ENCODE results near the gene NR2E3. TPM values are rescaled to one million over a fixed set of nuclear protein-coding genes. Genes with fewer than 3 reads are reported as not detected.

NR2E3 gene
- total RNA-seq, 1 experiment from 2014 or later = not detected

DNA sequence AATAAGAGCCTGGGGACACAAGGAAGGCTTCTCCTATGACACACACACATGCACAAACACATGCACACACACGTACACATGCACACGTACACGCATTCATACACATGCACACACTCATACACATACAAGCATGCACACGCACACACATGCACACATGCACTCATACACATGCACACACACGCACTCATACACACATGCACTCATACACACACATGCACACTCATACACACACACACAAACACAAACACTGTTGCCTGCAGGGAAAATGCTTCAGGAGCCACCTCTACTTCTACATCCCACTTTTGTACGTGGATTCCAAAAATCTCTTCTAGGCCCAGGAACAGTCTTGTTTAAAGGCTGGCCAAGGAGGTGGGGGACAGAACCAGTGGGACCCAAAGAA lies 20.7 kb upstream of the NR2E3 start:
- intact Hi-C loops (cut with micrococcal nuclease; ENCODE audit: unreplicated experiment) = no loop called here
- no peak for TF ChIP-seq EZH2 (IDR thresholded peaks at IDR 0.05; ENCODE audit: borderline replicate concordance, low read depth, low read length, poor library complexity, severe bottlenecking)
- no peak for TF ChIP-seq CTCF (conservative IDR thresholded peaks at IDR 0.05; ENCODE audit: low read depth, low read length)
- Histone ChIP-seq H3K36me3 (ENCODE audit: insufficient read depth, low read length, poor library complexity, severe bottlenecking) (no peaks in the 10 kb centered on the region), H3K27me3 (replicated peaks; ENCODE audit: insufficient read depth, low read depth, low read length, poor library complexity) (no peaks in the 10 kb centered on the region), H3K4me3 (ENCODE audit: low read depth, low read length, poor library complexity, severe bottlenecking) (no peak overlapping the region), H3K27ac (ENCODE audit: low read depth, low read length, poor library complexity, severe bottlenecking) (no peak overlapping the region), H3K9me3 (ENCODE audit: low read depth, low read length, poor library complexity, severe bottlenecking) (no peaks in the 10 kb centered on the region), H3K4me1 (ENCODE audit: insufficient read depth, low read length, poor library complexity, severe bottlenecking) (no peaks in the 10 kb centered on the region)
- ChIA-PET POLR2A (ENCODE audit: low non-redundant PET) (no interaction called here), CTCF (no interaction called here)
- no peak for DNase-seq (ENCODE audit: low spot score)
- BruUV-seq (replicated peaks) = no TSS peak

GRCh38 chr15:71790081-71790480 lies 20.3 kb upstream of the NR2E3 start:
- DNase-seq (ENCODE audit: low spot score) = no peak
- ChIA-PET CTCF (no interaction called here), POLR2A (ENCODE audit: low non-redundant PET) (no interaction called here)
- TF ChIP-seq CTCF (conservative IDR thresholded peaks at IDR 0.05; ENCODE audit: low read depth, low read length) (no peak), EZH2 (IDR thresholded peaks at IDR 0.05; ENCODE audit: borderline replicate concordance, low read depth, low read length, poor library complexity, severe bottlenecking) (no peak)
- H3K27me3 ChIP-seq (replicated peaks; ENCODE audit: insufficient read depth, low read depth, low read length, poor library complexity) = no peaks in the 10 kb centered on the region
- H3K27ac ChIP-seq (ENCODE audit: low read depth, low read length, poor library complexity, severe bottlenecking) = no peak overlapping the region
- H3K36me3 ChIP-seq (ENCODE audit: insufficient read depth, low read length, poor library complexity, severe bottlenecking) = no peaks in the 10 kb centered on the region
- BruUV-seq (replicated peaks) = no TSS peak
- H3K4me3 ChIP-seq (ENCODE audit: low read depth, low read length, poor library complexity, severe bottlenecking) = no peak overlapping the region
- no peaks in the 10 kb centered on the region for H3K9me3 ChIP-seq (ENCODE audit: low read depth, low read length, poor library complexity, severe bottlenecking)
- intact Hi-C loops (cut with micrococcal nuclease; ENCODE audit: unreplicated experiment) = no loop called here
- no peaks in the 10 kb centered on the region for H3K4me1 ChIP-seq (ENCODE audit: insufficient read depth, low read length, poor library complexity, severe bottlenecking)

DNA sequence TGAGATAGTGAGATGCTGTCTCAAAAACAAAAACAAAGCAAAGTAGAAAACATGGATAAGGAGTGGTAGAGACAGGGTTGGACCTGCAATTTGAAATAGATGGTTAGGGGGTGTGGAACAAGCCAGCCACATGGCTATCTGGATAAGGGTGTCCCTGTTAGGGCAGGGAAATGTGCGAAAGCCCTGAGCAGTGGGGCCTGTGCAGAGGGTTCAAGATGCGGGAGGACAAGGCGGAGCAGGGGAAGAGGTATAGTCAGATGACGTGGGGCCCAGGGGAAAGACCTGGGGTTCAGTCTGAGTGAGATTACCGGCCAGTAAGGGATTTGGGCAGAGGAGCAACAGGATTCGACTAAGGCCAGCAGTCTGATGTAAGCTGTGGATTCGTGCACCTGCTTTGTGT lies 18.4 kb upstream of the NR2E3 start:
- H3K9me3 ChIP-seq (ENCODE audit: low read depth, low read length, poor library complexity, severe bottlenecking) = no peaks in the 10 kb centered on the region
- H3K36me3 ChIP-seq (ENCODE audit: insufficient read depth, low read length, poor library complexity, severe bottlenecking) = no peaks in the 10 kb centered on the region
- ChIA-PET POLR2A (ENCODE audit: low non-redundant PET) (no interaction called here), CTCF (no interaction called here)
- no peaks in the 10 kb centered on the region for H3K4me1 ChIP-seq (ENCODE audit: insufficient read depth, low read length, poor library complexity, severe bottlenecking)
- intact Hi-C loops (cut with micrococcal nuclease; ENCODE audit: unreplicated experiment) = no loop called here
- no peak overlapping the region for H3K27ac ChIP-seq (ENCODE audit: low read depth, low read length, poor library complexity, severe bottlenecking)
- DNase-seq (ENCODE audit: low spot score) = no peak
- no peak overlapping the region for H3K4me3 ChIP-seq (ENCODE audit: low read depth, low read length, poor library complexity, severe bottlenecking)
- TF ChIP-seq EZH2 (IDR thresholded peaks at IDR 0.05; ENCODE audit: borderline replicate concordance, low read depth, low read length, poor library complexity, severe bottlenecking) = no peak
- no TSS peak for BruUV-seq (replicated peaks)
- no peaks in the 10 kb centered on the region for H3K27me3 ChIP-seq (replicated peaks; ENCODE audit: insufficient read depth, low read depth, low read length, poor library complexity)

- no TSS peak for BruUV-seq (replicated peaks)
- Histone ChIP-seq H3K4me1 (ENCODE audit: insufficient read depth, low read length, poor library complexity, severe bottlenecking) (no peaks in the 10 kb centered on the region), H3K27me3 (replicated peaks; ENCODE audit: insufficient read depth, low read depth, low read length, poor library complexity) (no peaks in the 10 kb centered on the region), H3K36me3 (ENCODE audit: insufficient read depth, low read length, poor library complexity, severe bottlenecking) (no peaks in the 10 kb centered on the region), H3K27ac (ENCODE audit: low read depth, low read length, poor library complexity, severe bottlenecking) (no peak overlapping the region), H3K4me3 (ENCODE audit: low read depth, low read length, poor library complexity, severe bottlenecking) (no peak overlapping the region), H3K9me3 (ENCODE audit: low read depth, low read length, poor library complexity, severe bottlenecking) (no peaks in the 10 kb centered on the region)
- CTCF ChIA-PET = no interaction called here
- TF ChIP-seq EZH2 (IDR thresholded peaks at IDR 0.05; ENCODE audit: borderline replicate concordance, low read depth, low read length, poor library complexity, severe bottlenecking) = no peak
- TF ChIP-seq CTCF (conservative IDR thresholded peaks at IDR 0.05; ENCODE audit: low read depth, low read length) = no peak
- intact Hi-C loops (cut with micrococcal nuclease; ENCODE audit: unreplicated experiment) = no loop called here
- POLR2A ChIA-PET (ENCODE audit: low non-redundant PET) = no interaction called here
- DNase-seq (ENCODE audit: low spot score) = peak; percentile 30
Observed at GRCh38 chr15:71792521-71792920, 17.8 kb upstream of the NR2E3 start.

All from A673 (cell line).